HCT116 (cell line): ENCODE measurements around the gene CLCF1. TPM values are rescaled to one million over a fixed set of nuclear protein-coding genes. Genes with fewer than 3 reads are reported as not detected.

Experiments
- ATAC-seq: fragments of 200-7000 bp; cut with Tn5 transposase; 2 replicates; pipeline ENCODE4 v1.9.1; 2020; ENCODE audit warnings: mild to moderate bottlenecking, moderate library complexity
- BruUV-seq: library from RNA; stranded (reverse); fragments of 400-500 nt; replicated peaks from 2 replicates; lab custom pipeline; 2021; lab: Mats Ljungman, UMichigan
- CTCF ChIA-PET: fragments of 300-600 bp; sonication (Branson Sonifier 250); formaldehyde crosslinking; loops from one replicate; lab custom pipeline; 2021; ENCODE audit warnings: antibody characterized with exemption; lab: Charles Lee
- POLR2A ChIA-PET: fragments of 300-600, 350-600 bp; sonication (Branson Sonifier 250); formaldehyde crosslinking; loops from one replicate; lab custom pipeline; 2021; ENCODE audit warnings: antibody characterized with exemption; lab: Charles Lee
- RAD21 ChIA-PET, 2 experiments: fragments of 300-600 bp; sonication (Branson Sonifier 250); formaldehyde crosslinking; loops; one replicate each; lab custom pipeline; 2023; ENCODE audit warnings: low total read pairs in 2 of 2; ENCODE audit not compliant: uncharacterized antibody in 2 of 2, unreplicated experiment in 2 of 2, low non-redundant PET in 1 of 2; lab: Charles Lee
- DNase-seq: peaks from one replicate; pipeline ENCODE4 v3.0.0-alpha.2; 2010; ENCODE audit warnings: low read depth, low spot score
- H2AFZ ChIP-seq: fragments of 200-600 bp; shearing (Covaris generic), sonication (generic); 2 replicates; pipeline ENCODE4 v1.6.1; 2017; ENCODE audit warnings: low read depth, mixed run types, mixed read lengths, antibody characterized with exemption, low read length; ENCODE audit not compliant: poor library complexity, severe bottlenecking
- H3K27ac ChIP-seq: 2 replicates; pipeline ENCODE4 v1.5.1; 2012; ENCODE audit warnings: low read depth, low read length
- H3K27me3 ChIP-seq: fragments of 200-600 bp; sonication (generic); 2 replicates; pipeline ENCODE4 v1.6.1; 2016; ENCODE audit warnings: mixed run types, low read length, mixed read lengths; ENCODE audit not compliant: insufficient read depth
- H3K36me3 ChIP-seq, 2 experiments: fragments of 200-500 bp in 1 of 2; fragments of 200-600 bp in 1 of 2; sonication (Bioruptor generic) in 1 of 2; sonication (generic) in 1 of 2; 2 replicates each; pipeline versions ENCODE4 v1.5.1 to v1.6.1; 2014 to 2016; ENCODE audit warnings: low read length in 2 of 2, inconsistent platforms in 1 of 2, mixed read lengths in 1 of 2, mixed run types in 1 of 2; ENCODE audit not compliant: insufficient read depth in 2 of 2, control insufficient read depth in 1 of 2
- H3K4me1 ChIP-seq, 2 experiments: fragments of 200-600 bp in 1 of 2; sonication (generic) in 1 of 2; 2 replicates each; pipeline versions ENCODE4 v1.5.1 to v1.6.1; 2012 to 2017; ENCODE audit warnings: low read length in 2 of 2, inconsistent platforms in 1 of 2, mild to moderate bottlenecking in 1 of 2, mixed read lengths in 1 of 2, mixed run types in 1 of 2, moderate library complexity in 1 of 2; ENCODE audit not compliant: insufficient read depth in 2 of 2, control insufficient read depth in 1 of 2
- H3K4me2 ChIP-seq: fragments of 200-600 bp; sonication (generic); 2 replicates; pipeline ENCODE4 v1.6.1; 2017; ENCODE audit warnings: mixed run types, low read length, mixed read lengths
- H3K4me3 ChIP-seq, 2 experiments: fragments of 200-600 bp in 1 of 2; sonication (generic) in 1 of 2; replicated peaks in 1 of 2; 2 replicates each; pipeline ENCODE4 v1.5.1; 2011 to 2016; ENCODE audit warnings: low read length in 2 of 2, control low read depth in 1 of 2, low read depth in 1 of 2, mild to moderate bottlenecking in 1 of 2, mixed read lengths in 1 of 2, mixed run types in 1 of 2
- H3K79me2 ChIP-seq: fragments of 200-600 bp; sonication (generic); 2 replicates; pipeline ENCODE4 v1.6.1; 2017; ENCODE audit warnings: mild to moderate bottlenecking, mixed run types, low read length, moderate library complexity, mixed read lengths; ENCODE audit not compliant: insufficient read depth
- H3K9ac ChIP-seq: fragments of 200-600 bp; sonication (generic); 2 replicates; pipeline ENCODE4 v1.6.1; 2016; ENCODE audit warnings: low read length, mixed read lengths
- H3K9me2 ChIP-seq: fragments of 200-600 bp; sonication (generic), shearing (Covaris generic); 2 replicates; pipeline ENCODE4 v1.6.1; 2017; ENCODE audit warnings: mixed run types, mild to moderate bottlenecking, moderate library complexity; ENCODE audit not compliant: insufficient read depth
- H3K9me3 ChIP-seq, 2 experiments: fragments of 200-500 bp in 1 of 2; fragments of 200-600 bp in 1 of 2; sonication (Bioruptor generic) in 1 of 2; sonication (generic) in 1 of 2; 2 replicates each; pipeline ENCODE4 v1.6.1; 2014 to 2017; ENCODE audit warnings: low read length in 2 of 2, mixed read lengths in 2 of 2, inconsistent platforms in 1 of 2, low read depth in 1 of 2, mild to moderate bottlenecking in 1 of 2, mixed run types in 1 of 2, moderate library complexity in 1 of 2; ENCODE audit not compliant: control insufficient read depth in 1 of 2, insufficient read depth in 1 of 2
- H4K20me1 ChIP-seq: fragments of 200-600 bp; sonication (generic), shearing (Covaris generic); 2 replicates; pipeline ENCODE4 v1.6.1; 2017; ENCODE audit warnings: mixed run types, mild to moderate bottlenecking, moderate library complexity; ENCODE audit not compliant: insufficient read depth
- CEBPB ChIP-seq: IDR thresholded peaks from 2 replicates; pipeline ENCODE4 v1.6.1; 2012; ENCODE audit warnings: low read depth
- EZH2phosphoT487 ChIP-seq: fragments of 200-600 bp; IDR thresholded peaks from 2 replicates; pipeline ENCODE4 v1.6.1; 2018; ENCODE audit warnings: antibody characterized with exemption, borderline replicate concordance
- FOSL1 ChIP-seq: IDR thresholded peaks from 2 replicates; pipeline ENCODE4 v1.6.1; 2012; ENCODE audit warnings: low read depth
- JUND ChIP-seq: IDR thresholded peaks from 2 replicates; pipeline ENCODE4 v1.6.1; 2012
- MAX ChIP-seq: IDR thresholded peaks from 2 replicates; pipeline ENCODE4 v1.6.1; 2012
- POLR2AphosphoS5 ChIP-seq: IDR thresholded peaks from 2 replicates; pipeline ENCODE4 v1.6.1; 2011; ENCODE audit warnings: mild to moderate bottlenecking, low read depth, low read length, moderate library complexity
- RAD21 ChIP-seq: IDR thresholded peaks from 2 replicates; pipeline ENCODE4 v1.6.1; 2012; ENCODE audit warnings: low read depth, mild to moderate bottlenecking
- SP1 ChIP-seq: IDR thresholded peaks from 2 replicates; pipeline ENCODE4 v1.6.1; 2012; ENCODE audit warnings: low read depth
- ZFX ChIP-seq: fragments of 450-650 bp; IDR thresholded peaks from 2 replicates; pipeline ENCODE4 v1.6.1; 2017
- intact Hi-C: fragments of 100-400 bp; cut with micrococcal nuclease; formaldehyde crosslinking; loops from 2 replicates; pipeline ENCODE4 v1.10.0; 2022
- total RNA-seq: library from RNA; stranded (reverse); gene quantifications from one replicate; pipeline ENCODE4 v1.2.1, GENCODE V29; 2021; ENCODE audit not compliant: unreplicated experiment

The CLCF1 gene
- total RNA-seq, 1 experiment from 2014 or later = 12.2 TPM

- Histone ChIP-seq H3K9me2 (no peaks in the 10 kb centered on the region), H3K4me2 (no peak overlapping the region), H3K27me3 (no peaks in the 10 kb centered on the region), H3K9me3 (no peaks in the 10 kb centered on the region), H3K27ac (no peak overlapping the region), H4K20me1 (no peaks in the 10 kb centered on the region), H2AFZ (no peak overlapping the region), H3K36me3 (peaks cover 0 to 12% of the 10 kb centered on the region in 2 experiments; a peak in 1 of 4 replicates), H3K9ac (no peak overlapping the region), H3K4me1 (peaks cover 15 to 54% of the 10 kb centered on the region in 2 experiments), H3K79me2 (peaks cover 58% of the 10 kb centered on the region), H3K4me3 (no peak overlapping the region)
- intact Hi-C loops = no loop called here
- ChIA-PET CTCF (interaction anchor here (15.5 kb wide), 1 partner anchor 12 kb away, joined by 456 read pairs; the partner anchor contains the start of gene POLD4), RAD21 (no interaction called here), POLR2A (interaction anchor here (15.1 kb wide), 1 partner anchor 14 kb away, joined by 210 read pairs; the partner anchor contains the start of gene POLD4)
- ATAC-seq = no peak
- TF ChIP-seq RAD21 = no peak
- 0 out of 2 replicates have a peak, but pooled peaks have one; percentile 11 for TF ChIP-seq POLR2AphosphoS5
- no peak for TF ChIP-seq CEBPB
- no peak for TF ChIP-seq ZFX
- DNase-seq = no peak
- BruUV-seq = no TSS peak
Observed at GRCh38 chr11:67368621-67369020, 4.8 kb downstream of the CLCF1 start.

- H3K4me2 ChIP-seq = no peak overlapping the region
- BruUV-seq = no TSS peak
- H3K36me3 ChIP-seq = peaks cover 0 to 12% of the 10 kb centered on the region in 2 experiments; a peak in 2 of 4 replicates
- H3K4me3 ChIP-seq = no peak overlapping the region
- H3K9me2 ChIP-seq = no peaks in the 10 kb centered on the region
- H3K9me3 ChIP-seq = no peaks in the 10 kb centered on the region
- no peak overlapping the region for H3K27ac ChIP-seq
- H4K20me1 ChIP-seq = no peaks in the 10 kb centered on the region
- H3K79me2 ChIP-seq = peaks cover 52% of the 10 kb centered on the region
- ChIA-PET CTCF (no interaction called here), POLR2A (no interaction called here), RAD21 (no interaction called here)
- H3K9ac ChIP-seq = no peak overlapping the region
- no peaks in the 10 kb centered on the region for H3K27me3 ChIP-seq
- H3K4me1 ChIP-seq = peaks cover 15 to 54% of the 10 kb centered on the region in 2 experiments
- no peak for DNase-seq
- H2AFZ ChIP-seq = no peak overlapping the region
- TF ChIP-seq FOSL1 = no peak
- TF ChIP-seq ZFX = no peak
- TF ChIP-seq JUND = no peak
- TF ChIP-seq EZH2phosphoT487 = no peak
- TF ChIP-seq SP1 = no peak
- no peak for TF ChIP-seq CEBPB
- TF ChIP-seq MAX = no peak
- ATAC-seq = no peak
- intact Hi-C loops = no loop called here
Observed at GRCh38 chr11:67367761-67368227, 5.6 kb downstream of the CLCF1 start.
